Liver (tissue), 9 donors: ENCODE measurements around the gene KMT2A. TPM values are rescaled to one million over a fixed set of nuclear protein-coding genes. Genes with fewer than 3 reads are reported as not detected.

ENCODE experiments used
- DNase-seq: peaks from one replicate; pipeline ENCODE4 v3.0.0-alpha.2; 2017; ENCODE audit warnings: low spot score
- H3K27ac ChIP-seq, 2 donors: one replicate each; pipeline ENCODE4 v1.7.0; 2013; ENCODE audit warnings: inconsistent platforms in 2 of 2, low read length in 2 of 2, control low read depth in 1 of 2, low read depth in 1 of 2, mild to moderate bottlenecking in 1 of 2
- H3K27me3 ChIP-seq, 4 donors: one replicate each; pipeline versions ENCODE4 v1.6.1 to v1.7.0; 2013; ENCODE audit warnings: low read length in 3 of 4, inconsistent platforms in 1 of 4, mild to moderate bottlenecking in 1 of 4, moderate library complexity in 1 of 4; ENCODE audit not compliant: control insufficient read depth in 4 of 4, insufficient read depth in 4 of 4
- H3K36me3 ChIP-seq, 4 donors: one replicate each; pipeline versions ENCODE4 v1.6.1 to v1.7.0; 2013; ENCODE audit warnings: low read length in 3 of 4, mild to moderate bottlenecking in 3 of 4, low read depth in 1 of 4, moderate library complexity in 1 of 4; ENCODE audit not compliant: control insufficient read depth in 4 of 4, insufficient read depth in 3 of 4
- H3K4me1 ChIP-seq, 4 donors: one replicate each; pipeline versions ENCODE4 v1.6.1 to v1.7.0; 2013; ENCODE audit warnings: low read length in 3 of 4, mild to moderate bottlenecking in 3 of 4, moderate library complexity in 1 of 4; ENCODE audit not compliant: control insufficient read depth in 4 of 4, insufficient read depth in 4 of 4
- H3K4me3 ChIP-seq, 3 donors: one replicate each; pipeline versions ENCODE4 v1.6.1 to v1.7.0; 2013; ENCODE audit warnings: low read length in 3 of 3, control low read depth in 1 of 3, low read depth in 1 of 3, mild to moderate bottlenecking in 1 of 3
- H3K9ac ChIP-seq, 2 donors: one replicate each; pipeline ENCODE4 v1.7.0; 2013; ENCODE audit warnings: low read length in 2 of 2, mild to moderate bottlenecking in 2 of 2, moderate library complexity in 2 of 2, control low read depth in 1 of 2, low read depth in 1 of 2
- H3K9me3 ChIP-seq, 4 donors: one replicate each; pipeline versions ENCODE4 v1.6.1 to v1.7.0; 2013; ENCODE audit warnings: low read length in 3 of 4; ENCODE audit not compliant: control insufficient read depth in 4 of 4
- ATF3 ChIP-seq: IDR thresholded peaks from 2 replicates; pipeline ENCODE4 v1.6.1; 2016; ENCODE audit warnings: antibody characterized with exemption
- CTCF ChIP-seq: fragments of 150-350 bp; IDR thresholded peaks from 2 replicates; pipeline ENCODE4 v1.5.1; 2017; ENCODE audit warnings: improper control_type of control experiment, low read depth, low read length; ENCODE audit not compliant: missing input control
- EGR1 ChIP-seq, 2 donors: IDR thresholded peaks; 2 replicates each; pipeline ENCODE4 v1.6.1; 2016 to 2018; ENCODE audit warnings: antibody characterized with exemption in 2 of 2, low read depth in 2 of 2
- FOXA1 ChIP-seq: IDR thresholded peaks from 2 replicates; pipeline ENCODE4 v1.6.1; 2016; ENCODE audit warnings: antibody characterized with exemption
- FOXA2 ChIP-seq: IDR thresholded peaks from 2 replicates; pipeline ENCODE4 v1.6.1; 2016; ENCODE audit warnings: antibody characterized with exemption
- GABPA ChIP-seq, 2 donors: IDR thresholded peaks in 1 of 2; conservative IDR thresholded peaks in 1 of 2; 2 replicates each; pipeline ENCODE4 v1.6.1; 2016; ENCODE audit warnings: antibody characterized with exemption in 2 of 2, mild to moderate bottlenecking in 1 of 2, moderate library complexity in 1 of 2
- HNF4G ChIP-seq: IDR thresholded peaks from 2 replicates; pipeline ENCODE4 v1.6.1; 2016; ENCODE audit warnings: antibody characterized with exemption
- MAX ChIP-seq: IDR thresholded peaks from 2 replicates; pipeline ENCODE4 v1.6.1; 2016; ENCODE audit warnings: antibody characterized with exemption
- NR2F2 ChIP-seq: IDR thresholded peaks from 2 replicates; pipeline ENCODE4 v1.6.1; 2016; ENCODE audit warnings: antibody characterized with exemption
- RAD21 ChIP-seq, 2 donors: IDR thresholded peaks; 2 replicates each; pipeline ENCODE4 v1.6.1; 2016; ENCODE audit warnings: antibody characterized with exemption in 2 of 2, mild to moderate bottlenecking in 2 of 2
- REST ChIP-seq: IDR thresholded peaks from 2 replicates; pipeline ENCODE4 v1.6.1; 2016; ENCODE audit warnings: antibody characterized with exemption, mild to moderate bottlenecking
- RXRA ChIP-seq, 2 donors: IDR thresholded peaks; 2 replicates each; pipeline ENCODE4 v1.6.1; 2017 to 2018; ENCODE audit warnings: antibody characterized with exemption in 2 of 2, mild to moderate bottlenecking in 1 of 2
- SP1 ChIP-seq: IDR thresholded peaks from 2 replicates; pipeline ENCODE4 v1.6.1; 2018; ENCODE audit warnings: antibody characterized with exemption, mild to moderate bottlenecking
- YY1 ChIP-seq: IDR thresholded peaks from 2 replicates; pipeline ENCODE4 v1.6.1; 2016; ENCODE audit warnings: antibody characterized with exemption, mild to moderate bottlenecking
- WGBS: extraction: QIAGEN DNeasy Blood & Tissue Kit; methylation state at CpG from one replicate; pipeline ENCODE4 v1.1.7; 2013; 5-methylcytosine and 5-hydroxymethylcytosine counted together
- polyA plus RNA-seq, 2 donors: library from polyadenylated mRNA; stranded (reverse) in 1 of 2; unstranded in 1 of 2; fragments of 200-250 nt in 1 of 2; fragments of >200 nt in 1 of 2; fragmentation: Nextera tagmentation in 1 of 2; extraction: Ambion mirVana in 1 of 2; gene quantifications; one replicate each; pipeline versions ENCODE4 v1.2.1 to v1.2.3, GENCODE V29; 2013 to 2015
- total RNA-seq, 2 donors: library from RNA; depleted of rRNA; stranded (reverse); fragments of >200 nt; gene quantifications; one replicate each; pipeline ENCODE4 v1.2.3, GENCODE V29; 2014
- donor health status: healthy.
- donor health status: healthy.
- donor health status: healthy.
- donor health status: healthy.
- donor health status: healthy.

KMT2A gene
- total and polyA plus RNA-seq, 4 donors, result 4.3 to 27.9 (median 12.9) TPM

- TF ChIP-seq CTCF (no peak), MAX (no peak)
Measured at GRCh38 chr11:118437208-118438125, 1.2 kb downstream of the KMT2A start (continued).

GRCh38 chr11:118438314-118438931 lies 2.1 kb downstream of the KMT2A start:
- peak; percentile 49 for DNase-seq
- Histone ChIP-seq H3K36me3 (no peaks in the 10 kb centered on the region), H3K9me3 (no peaks in the 10 kb centered on the region), H3K27ac (peak overlapping the region; percentile 79 to 84), H3K4me1 (peaks cover 6 to 51% (median 42%) of the 10 kb centered on the region in 4 donors), H3K27me3 (no peaks in the 10 kb centered on the region), H3K4me3 (peak overlapping the region; percentile 63 to 98 (median 88)), H3K9ac (peak overlapping the region in 1 of 2 donors; percentile 58)
- peak; percentile 6 for TF ChIP-seq REST
- no peak for TF ChIP-seq NR2F2
- no peak for TF ChIP-seq RAD21 (IDR thresholded peaks at IDR 0.05)
- no peak for TF ChIP-seq SP1
- no peak for TF ChIP-seq ATF3
- no peak for TF ChIP-seq RXRA (IDR thresholded peaks at IDR 0.05)
- WGBS, result 34% methylated on average over 14 of the region's 14 CpGs

- Histone ChIP-seq H3K4me3 (no peak overlapping the region), H3K27me3 (no peaks in the 10 kb centered on the region), H3K9me3 (no peaks in the 10 kb centered on the region), H3K36me3 (no peaks in the 10 kb centered on the region), H3K4me1 (peaks cover 6 to 43% (median 34%) of the 10 kb centered on the region in 4 donors), H3K27ac (no peak overlapping the region), H3K9ac (no peak overlapping the region)
- TF ChIP-seq GABPA (IDR thresholded peaks at IDR 0.05 in 1 of 2, conservative IDR thresholded peaks at IDR 0.05 in 1 of 2), result no peak
- no peak for TF ChIP-seq HNF4G
- no peak for TF ChIP-seq FOXA2
- no peak for TF ChIP-seq RXRA (IDR thresholded peaks at IDR 0.05)
- TF ChIP-seq EGR1 (IDR thresholded peaks at IDR 0.05; ENCODE audit: low read depth in 2 of 2), result no peak
- TF ChIP-seq ATF3, result no peak
- TF ChIP-seq YY1, result no peak
- TF ChIP-seq FOXA1, result no peak
- no peak for TF ChIP-seq SP1
- no peak for TF ChIP-seq NR2F2
- no peak for DNase-seq
Measured at GRCh38 chr11:118439646-118440045, 3.4 kb downstream of the KMT2A start.
